ENCODE measurements around the gene NAP1L4. TPM values are rescaled to one million over a fixed set of nuclear protein-coding genes. Genes with fewer than 3 reads are reported as not detected.

The NAP1L4 gene
- total and polyA plus RNA-seq, 10 donors, result 79.5 to 137 (median 114) TPM

- H3K4me1 ChIP-seq, result peaks cover 32 to 92% (median 80%) of the 10 kb centered on the region in 6 donors
- TF ChIP-seq POLR2AphosphoS5 (IDR thresholded peaks at IDR 0.05), result no peak
- TF ChIP-seq POLR2A (IDR thresholded peaks at IDR 0.05), result no peak
- no peak for TF ChIP-seq CTCF (IDR thresholded peaks at IDR 0.05 in 8 of 11, conservative IDR thresholded peaks at IDR 0.05 in 3 of 11)
- H3K36me3 ChIP-seq, result peaks cover 0 to 13% (median 0%) of the 10 kb centered on the region in 6 donors
- peak overlapping the region in 6 of 8 donors; percentile 76 to 90 (median 88) for H3K4me3 ChIP-seq
- no peaks in the 10 kb centered on the region for H3K9me3 ChIP-seq
- no peak for DNase-seq
- intact Hi-C loops (cut with DNase I; ENCODE audit: low total_unique reads), result no loop called here
- 17 to 33% (median 24%) methylated on average over 11 of the region's 11 CpGs for WGBS, 5 donors
- H3K27me3 ChIP-seq (replicated peaks in 1 of 7), result no peaks in the 10 kb centered on the region
- H3K27ac ChIP-seq, result peak overlapping the region; percentile 6 to 98 (median 94)
These were observed 4.0 kb downstream of the NAP1L4 start for GRCh38 chr11:2987881-2988861.

- H3K27ac ChIP-seq, result no peak overlapping the region
- no peak for DNase-seq
- H3K4me3 ChIP-seq, result no peak overlapping the region
- no peaks in the 10 kb centered on the region for H3K9me3 ChIP-seq
- WGBS, 5 donors, result 86 to 94% (median 92%) methylated on average over 4 of the region's 4 CpGs
- peaks cover 0 to 33% (median 9%) of the 10 kb centered on the region in 6 donors for H3K36me3 ChIP-seq
- intact Hi-C loops (cut with DNase I; ENCODE audit: low total_unique reads), result no loop called here
- TF ChIP-seq POLR2AphosphoS5 (IDR thresholded peaks at IDR 0.05) (no peak), POLR2A (IDR thresholded peaks at IDR 0.05) (no peak), CTCF (IDR thresholded peaks at IDR 0.05 in 8 of 11, conservative IDR thresholded peaks at IDR 0.05 in 3 of 11) (no peak)
- no peaks in the 10 kb centered on the region for H3K27me3 ChIP-seq (replicated peaks in 1 of 7)
- peaks cover 28 to 95% (median 74%) of the 10 kb centered on the region in 6 donors for H3K4me1 ChIP-seq
These were observed 8.2 kb downstream of the NAP1L4 start for GRCh38 chr11:2983908-2984307.

GRCh38 chr11:2982214-2982613 lies 9.9 kb downstream of the NAP1L4 start:
- H3K27me3 ChIP-seq (replicated peaks in 1 of 7), result no peaks in the 10 kb centered on the region
- H3K4me1 ChIP-seq, result peaks cover 16 to 87% (median 57%) of the 10 kb centered on the region in 6 donors
- H3K9me3 ChIP-seq, result no peaks in the 10 kb centered on the region
- peaks cover 2 to 48% (median 25%) of the 10 kb centered on the region in 6 donors for H3K36me3 ChIP-seq
- peak overlapping the region in 1 of 8 donors; percentile 4 for H3K27ac ChIP-seq
- 64 to 81% (median 76%) methylated on average over 2 of the region's 2 CpGs for WGBS, 5 donors
- DNase-seq, result no peak
- intact Hi-C loops (cut with DNase I; ENCODE audit: low total_unique reads), result no loop called here
- no peak overlapping the region for H3K4me3 ChIP-seq
- TF ChIP-seq POLR2A (IDR thresholded peaks at IDR 0.05), result no peak
- no peak for TF ChIP-seq CTCF (IDR thresholded peaks at IDR 0.05 in 8 of 11, conservative IDR thresholded peaks at IDR 0.05 in 3 of 11)
- TF ChIP-seq POLR2AphosphoS5 (IDR thresholded peaks at IDR 0.05), result no peak

- no peak for DNase-seq
- Histone ChIP-seq H3K4me3 (no peak overlapping the region), H3K27ac (no peak overlapping the region), H3K4me1 (peaks cover 12 to 86% (median 48%) of the 10 kb centered on the region in 6 donors), H3K36me3 (peaks cover 2 to 55% (median 35%) of the 10 kb centered on the region in 6 donors), H3K9me3 (no peaks in the 10 kb centered on the region), H3K27me3 (replicated peaks in 1 of 7) (no peaks in the 10 kb centered on the region)
- intact Hi-C loops (cut with DNase I; ENCODE audit: low total_unique reads), result no loop called here
- WGBS, 5 donors, result 84 to 94% (median 90%) methylated on average over 8 of the region's 8 CpGs
- TF ChIP-seq POLR2AphosphoS5 (IDR thresholded peaks at IDR 0.05) (no peak), POLR2A (IDR thresholded peaks at IDR 0.05) (no peak), CTCF (IDR thresholded peaks at IDR 0.05 in 8 of 11, conservative IDR thresholded peaks at IDR 0.05 in 3 of 11) (no peak)
These were observed 11.0 kb downstream of the NAP1L4 start for GRCh38 chr11:2981130-2981529.
